DND-41 (cell line): ENCODE data around the gene NPFFR1.

ENCODE experiments used
- EZH2 ChIP-seq: IDR thresholded peaks from 3 replicates; pipeline ENCODE4 v1.6.1; 2012; ENCODE audit warnings: borderline replicate concordance, low read depth, mild to moderate bottlenecking, moderate library complexity, low read length, inconsistent platforms; ENCODE audit not compliant: severe bottlenecking
- TF ChIP-seq, protein P1 (sequence below): IDR thresholded peaks from 2 replicates; pipeline ENCODE4 v1.5.1; 2012; ENCODE audit warnings: borderline replicate concordance, low read length, moderate library complexity, mild to moderate bottlenecking; ENCODE audit not compliant: poor library complexity, severe bottlenecking; ENCODE audit errors: extremely low read depth

DNA sequence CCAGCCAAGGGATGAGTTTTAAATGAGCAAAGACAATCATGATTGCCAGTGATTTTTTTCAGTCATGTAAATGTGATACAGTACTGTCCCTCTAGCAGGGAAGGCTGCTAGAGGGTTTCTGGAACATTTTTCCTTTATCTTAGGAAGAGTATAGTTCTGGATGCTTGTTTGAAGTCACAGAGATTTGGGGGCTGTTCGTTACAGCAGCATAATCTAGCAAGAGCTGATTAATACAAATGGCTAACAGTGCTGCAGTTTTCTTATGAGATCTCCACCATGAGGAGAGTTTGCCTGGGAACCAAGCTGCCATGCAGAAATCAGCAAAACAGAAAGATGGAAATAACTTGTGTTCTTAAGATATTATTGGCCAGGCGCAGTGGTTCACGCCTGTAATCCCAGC is 42.7 kb downstream of the NPFFR1 start:
- TF ChIP-seq, protein P1, sequence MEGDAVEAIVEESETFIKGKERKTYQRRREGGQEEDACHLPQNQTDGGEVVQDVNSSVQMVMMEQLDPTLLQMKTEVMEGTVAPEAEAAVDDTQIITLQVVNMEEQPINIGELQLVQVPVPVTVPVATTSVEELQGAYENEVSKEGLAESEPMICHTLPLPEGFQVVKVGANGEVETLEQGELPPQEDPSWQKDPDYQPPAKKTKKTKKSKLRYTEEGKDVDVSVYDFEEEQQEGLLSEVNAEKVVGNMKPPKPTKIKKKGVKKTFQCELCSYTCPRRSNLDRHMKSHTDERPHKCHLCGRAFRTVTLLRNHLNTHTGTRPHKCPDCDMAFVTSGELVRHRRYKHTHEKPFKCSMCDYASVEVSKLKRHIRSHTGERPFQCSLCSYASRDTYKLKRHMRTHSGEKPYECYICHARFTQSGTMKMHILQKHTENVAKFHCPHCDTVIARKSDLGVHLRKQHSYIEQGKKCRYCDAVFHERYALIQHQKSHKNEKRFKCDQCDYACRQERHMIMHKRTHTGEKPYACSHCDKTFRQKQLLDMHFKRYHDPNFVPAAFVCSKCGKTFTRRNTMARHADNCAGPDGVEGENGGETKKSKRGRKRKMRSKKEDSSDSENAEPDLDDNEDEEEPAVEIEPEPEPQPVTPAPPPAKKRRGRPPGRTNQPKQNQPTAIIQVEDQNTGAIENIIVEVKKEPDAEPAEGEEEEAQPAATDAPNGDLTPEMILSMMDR, result no peak
- no peak for TF ChIP-seq EZH2
